ENCODE data around the gene RHOT1.

GRCh38 chr17:32142038-32142856, at the start of gene RHOT1:
- TF ChIP-seq CTCF (IDR thresholded peaks at IDR 0.05), result peak; percentile 75
- no peak for TF ChIP-seq ZFX (IDR thresholded peaks at IDR 0.05; ENCODE audit: borderline replicate concordance)

Data from 22Rv1 (cell line).